MCF 10A (cell line): ENCODE data around the gene PSMA6. TPM values are rescaled to one million over a fixed set of nuclear protein-coding genes. Genes with fewer than 3 reads are reported as not detected.
A peak's percentile ranks its signal among the peaks of the same experiment; 100 is the strongest.
"Not testable (repeated sequence)": the region's sequence is repeated elsewhere in the genome, so short reads cannot be mapped to it uniquely, and the experiment has no call there.

Source experiments
- BruUV-seq: library from RNA; stranded (reverse); fragments of 400-500 nt; replicated peaks from 2 replicates; lab custom pipeline; 2021; lab: Mats Ljungman, UMichigan
- CTCF ChIA-PET: fragments of 300-600 bp; sonication (Branson Sonifier 250); formaldehyde crosslinking; extraction: SDS; loops from one replicate; lab custom pipeline; 2021; ENCODE audit warnings: antibody characterized with exemption, inconsistent platforms; lab: Yijun Ruan, JAX
- POLR2A ChIA-PET: fragments of 300-600, 350-650 bp; sonication (Branson Sonifier 250); formaldehyde crosslinking; extraction: SDS; loops from one replicate; lab custom pipeline; 2020; ENCODE audit warnings: antibody characterized with exemption, inconsistent platforms; lab: Yijun Ruan, JAX
- DNase-seq: peaks from one replicate; pipeline ENCODE4 v3.0.0-alpha.2; 2018; ENCODE audit not compliant: unreplicated experiment
- H3K27ac Mint-ChIP-seq: one replicate; pipeline ENCODE4 v1.8.0; 2022; ENCODE audit warnings: mild to moderate bottlenecking, low read depth, mixed read lengths; ENCODE audit not compliant: unreplicated experiment
- H3K27me3 Mint-ChIP-seq: one replicate; pipeline ENCODE4 v1.8.0; 2022; ENCODE audit warnings: mixed read lengths; ENCODE audit not compliant: insufficient read depth, unreplicated experiment
- H3K36me3 Mint-ChIP-seq: one replicate; pipeline ENCODE4 v1.8.0; 2022; ENCODE audit warnings: mild to moderate bottlenecking, moderate library complexity, mixed read lengths; ENCODE audit not compliant: insufficient read depth, unreplicated experiment
- H3K4me1 Mint-ChIP-seq: one replicate; pipeline ENCODE4 v1.8.0; 2022; ENCODE audit warnings: mixed read lengths; ENCODE audit not compliant: insufficient read depth, unreplicated experiment
- H3K4me3 Mint-ChIP-seq: one replicate; pipeline ENCODE4 v1.8.0; 2022; ENCODE audit warnings: mild to moderate bottlenecking, moderate library complexity, mixed read lengths; ENCODE audit not compliant: unreplicated experiment
- H3K9me3 Mint-ChIP-seq: one replicate; pipeline ENCODE4 v1.8.0; 2022; ENCODE audit warnings: mixed read lengths; ENCODE audit not compliant: unreplicated experiment
- intact Hi-C: fragments of 100-400 bp; cut with micrococcal nuclease; formaldehyde crosslinking; loops from 2 replicates; pipeline ENCODE4 v1.14.1; 2022
- total RNA-seq: library from RNA; stranded (reverse); gene quantifications from 2 replicates; pipeline ENCODE4 v1.2.3, GENCODE V29; 2022
- TF ChIP-seq, protein P1 (sequence below): fragments of 200-600 bp; IDR thresholded peaks from one replicate; pipeline ENCODE4 v1.8.0; 2022; ENCODE audit warnings: antibody characterized with exemption, mild to moderate bottlenecking; ENCODE audit not compliant: unreplicated experiment

PSMA6 gene
- total RNA-seq, 1 experiment from 2014 or later, result 260 TPM

DNA sequence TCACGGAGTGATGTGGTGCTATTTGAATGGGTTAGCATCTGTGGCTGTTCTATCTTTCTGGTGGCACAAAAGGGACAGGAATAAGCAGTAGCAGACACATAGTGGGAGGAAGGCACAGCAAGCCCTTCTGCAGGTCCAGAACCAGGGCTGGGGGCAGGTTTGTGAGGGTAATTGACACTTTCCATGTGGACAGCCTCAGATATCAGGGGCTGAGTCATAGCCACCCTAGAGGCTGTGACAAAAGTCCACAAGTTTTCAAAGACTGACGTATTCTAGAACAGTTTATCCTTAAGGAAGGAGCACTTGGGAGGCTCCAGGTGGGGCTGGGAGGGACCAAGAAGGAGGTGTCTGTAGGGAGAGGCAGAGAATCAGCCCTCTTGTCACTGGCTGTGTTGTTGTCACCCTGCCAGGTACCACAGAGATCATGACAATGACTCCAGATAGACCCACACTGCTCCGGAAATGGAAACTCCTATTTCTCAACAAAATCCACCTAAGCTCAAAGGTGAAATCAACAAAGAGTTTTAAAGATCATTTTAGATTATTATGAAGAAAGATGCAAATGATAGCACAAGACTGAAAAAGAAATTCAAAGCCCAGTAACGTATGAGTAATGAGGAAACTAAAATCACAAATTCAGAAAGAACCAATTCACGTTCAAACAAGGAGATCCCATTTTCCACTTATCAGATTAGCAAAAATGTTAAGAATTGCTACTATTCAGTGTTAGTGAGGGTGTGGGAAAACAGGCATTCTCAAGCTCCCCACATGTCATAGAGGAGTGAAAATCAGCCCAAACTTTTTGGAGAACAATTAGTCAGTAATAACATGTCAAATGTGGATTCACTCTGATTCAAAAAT, 64.0 kb downstream of the PSMA6 start:
- Mint-ChIP-seq H3K4me1 (peaks cover 11% of the 10 kb centered on the region), H3K36me3 (no peaks in the 10 kb centered on the region), H3K27ac (peak overlapping the region; percentile 33), H3K27me3 (no peaks in the 10 kb centered on the region), H3K9me3 (no peaks in the 10 kb centered on the region), H3K4me3 (no peak overlapping the region)
- DNase-seq, result no peak
- BruUV-seq, result no TSS peak
- CTCF ChIA-PET, result interaction anchor here (1.0 kb wide), 1 partner anchor 9 kb away, joined by 4 read pairs; no protein-coding TSS in a partner anchor
- POLR2A ChIA-PET, result interaction anchor here (0.7 to 1.0 kb wide), 3 partner anchors 9 to 18 kb away, joined by 3 to 4 read pairs (median 3); no protein-coding TSS in a partner anchor
- intact Hi-C loops, result no loop called here
- TF ChIP-seq, protein P1, sequence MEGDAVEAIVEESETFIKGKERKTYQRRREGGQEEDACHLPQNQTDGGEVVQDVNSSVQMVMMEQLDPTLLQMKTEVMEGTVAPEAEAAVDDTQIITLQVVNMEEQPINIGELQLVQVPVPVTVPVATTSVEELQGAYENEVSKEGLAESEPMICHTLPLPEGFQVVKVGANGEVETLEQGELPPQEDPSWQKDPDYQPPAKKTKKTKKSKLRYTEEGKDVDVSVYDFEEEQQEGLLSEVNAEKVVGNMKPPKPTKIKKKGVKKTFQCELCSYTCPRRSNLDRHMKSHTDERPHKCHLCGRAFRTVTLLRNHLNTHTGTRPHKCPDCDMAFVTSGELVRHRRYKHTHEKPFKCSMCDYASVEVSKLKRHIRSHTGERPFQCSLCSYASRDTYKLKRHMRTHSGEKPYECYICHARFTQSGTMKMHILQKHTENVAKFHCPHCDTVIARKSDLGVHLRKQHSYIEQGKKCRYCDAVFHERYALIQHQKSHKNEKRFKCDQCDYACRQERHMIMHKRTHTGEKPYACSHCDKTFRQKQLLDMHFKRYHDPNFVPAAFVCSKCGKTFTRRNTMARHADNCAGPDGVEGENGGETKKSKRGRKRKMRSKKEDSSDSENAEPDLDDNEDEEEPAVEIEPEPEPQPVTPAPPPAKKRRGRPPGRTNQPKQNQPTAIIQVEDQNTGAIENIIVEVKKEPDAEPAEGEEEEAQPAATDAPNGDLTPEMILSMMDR, result no peak

DNA sequence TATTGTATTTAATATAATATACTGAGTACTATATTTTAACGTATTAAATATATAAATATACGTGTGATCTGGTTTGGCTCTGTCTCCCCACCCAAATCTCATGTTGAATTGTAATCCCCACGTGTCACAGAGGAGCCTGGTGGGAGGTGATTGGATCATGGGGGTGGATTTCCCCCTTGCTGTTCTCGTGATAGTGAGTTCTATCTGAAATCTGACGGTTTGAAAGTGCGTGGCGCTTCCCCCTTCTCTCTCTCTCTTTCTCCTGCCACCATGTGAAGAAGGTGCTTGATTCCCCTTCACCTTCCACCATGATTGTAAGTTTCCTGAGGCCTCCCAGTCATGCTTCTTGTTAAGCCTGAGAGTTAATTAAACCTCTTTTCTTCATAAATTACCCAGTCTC, 67.5 kb downstream of the PSMA6 start:
- H3K9me3 Mint-ChIP-seq, H3K36me3 Mint-ChIP-seq, POLR2A ChIA-PET, H3K27ac Mint-ChIP-seq, intact Hi-C loops, H3K4me3 Mint-ChIP-seq, H3K27me3 Mint-ChIP-seq, BruUV-seq, DNase-seq, CTCF ChIA-PET: not testable (repeated sequence)
- peaks cover 11% of the 10 kb centered on the region for H3K4me1 Mint-ChIP-seq

DNA sequence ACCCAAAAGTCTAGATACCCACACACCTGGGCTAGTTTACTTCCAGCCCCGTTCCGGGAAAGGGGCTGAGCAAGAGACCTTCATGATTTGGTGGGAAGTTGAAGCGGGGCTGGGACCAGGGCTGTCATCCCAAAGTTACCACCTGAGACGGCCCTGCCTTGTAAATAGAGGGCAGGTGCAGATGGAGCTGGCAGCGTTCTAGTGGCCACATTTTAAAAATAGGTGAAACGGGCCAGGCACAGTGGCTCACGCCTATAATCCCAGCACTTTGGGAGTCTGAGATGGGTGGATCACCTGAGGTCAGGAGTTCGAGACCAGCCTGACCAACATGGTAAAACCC, 68.9 kb downstream of the PSMA6 start:
- Mint-ChIP-seq H3K4me3 (no peak overlapping the region), H3K9me3 (no peaks in the 10 kb centered on the region), H3K27ac (no peak overlapping the region), H3K27me3 (no peaks in the 10 kb centered on the region), H3K36me3 (no peaks in the 10 kb centered on the region), H3K4me1 (peaks cover 6% of the 10 kb centered on the region)
- no peak for DNase-seq
- TF ChIP-seq, protein P1, result no peak
- intact Hi-C loops, result no loop called here
- ChIA-PET CTCF (interaction anchor here (0.6 kb wide), 1 partner anchor 473 kb away, joined by 3 read pairs; no protein-coding TSS in a partner anchor), POLR2A (interaction anchor here (1.0 to 1.6 kb wide), 2 partner anchors 9 to 19 kb away, joined by 4 to 6 read pairs; no protein-coding TSS in a partner anchor)
- BruUV-seq, result no TSS peak

DNA sequence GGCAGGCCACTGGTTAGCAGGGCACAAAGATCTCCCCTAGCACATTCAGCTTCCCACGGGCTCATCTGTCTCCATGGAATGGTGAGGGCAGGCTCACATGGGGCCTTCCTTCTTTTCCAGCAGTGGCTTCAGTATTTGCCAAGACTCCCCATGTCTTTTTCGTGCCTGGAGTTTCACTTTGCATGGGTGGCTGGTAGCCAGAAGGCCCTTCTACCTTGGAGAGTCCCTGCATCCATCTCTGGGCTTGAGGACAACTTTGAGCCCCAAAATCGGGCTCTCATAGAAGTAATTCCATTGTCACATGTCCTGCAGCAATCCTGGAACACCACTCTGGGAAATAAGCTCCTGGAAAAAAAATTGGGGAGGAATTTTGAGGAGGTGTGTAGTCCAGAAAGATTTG, 70.3 kb downstream of the PSMA6 start:
- no TSS peak for BruUV-seq
- POLR2A ChIA-PET, result interaction anchor here (0.7 to 0.9 kb wide), 2 partner anchors 21 to 43 kb away, joined by 4 read pairs; partner anchors contain the start of gene NFKBIA
- no peak overlapping the region for H3K4me3 Mint-ChIP-seq
- H3K36me3 Mint-ChIP-seq, result no peaks in the 10 kb centered on the region
- H3K9me3 Mint-ChIP-seq, result no peaks in the 10 kb centered on the region
- CTCF ChIA-PET, result no interaction called here
- H3K27me3 Mint-ChIP-seq, result no peaks in the 10 kb centered on the region
- no peak overlapping the region for H3K27ac Mint-ChIP-seq
- TF ChIP-seq, protein P1, result no peak
- no peak for DNase-seq
- no peaks in the 10 kb centered on the region for H3K4me1 Mint-ChIP-seq
- intact Hi-C loops, result no loop called here
